ENCODE results near the gene RAB3D.
A peak's percentile ranks its signal among the peaks of the same experiment; 100 is the strongest.

DNA sequence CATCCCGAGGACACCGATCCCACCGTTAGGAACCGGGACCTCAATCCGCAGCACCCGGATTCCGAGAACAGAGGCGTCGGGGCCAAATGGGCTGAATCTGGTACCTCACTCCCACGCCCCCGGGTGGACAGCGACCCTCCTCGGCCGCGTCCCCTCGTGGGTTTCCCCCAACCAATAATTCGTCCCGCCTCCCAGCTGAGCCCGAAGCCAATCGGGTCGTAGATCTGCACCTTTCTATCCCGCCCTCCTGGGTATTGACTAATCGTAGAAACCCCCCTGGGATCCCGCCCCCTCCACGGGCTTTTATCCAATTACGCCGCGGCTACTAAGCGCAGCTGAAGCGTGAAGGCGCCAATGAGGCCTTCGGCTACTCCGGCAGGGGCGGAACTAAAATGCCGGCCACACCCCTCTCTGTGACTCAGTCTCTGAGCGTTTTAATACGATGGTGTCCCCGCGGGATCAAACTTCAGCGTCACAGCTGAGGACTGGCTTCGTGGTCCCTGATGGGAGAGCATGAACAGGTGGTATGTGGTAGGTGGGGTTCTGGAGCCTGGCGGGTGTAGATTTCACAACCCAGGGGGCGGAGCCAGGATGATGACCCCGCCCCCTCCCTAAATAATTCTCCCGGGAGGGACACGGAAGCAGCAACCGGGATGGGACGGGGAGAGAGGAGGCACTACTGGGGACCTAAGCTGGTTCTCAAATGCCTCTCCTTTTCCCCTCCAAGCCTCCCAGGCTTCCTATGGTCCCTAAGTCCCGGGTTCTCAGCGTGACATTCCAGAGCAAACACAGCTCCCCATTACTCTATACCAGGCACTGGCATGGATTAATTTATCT lies 6.9 kb upstream of the RAB3D start, which contains the start of the genes CCDC159 and TMEM205:
- TF ChIP-seq, protein P1, sequence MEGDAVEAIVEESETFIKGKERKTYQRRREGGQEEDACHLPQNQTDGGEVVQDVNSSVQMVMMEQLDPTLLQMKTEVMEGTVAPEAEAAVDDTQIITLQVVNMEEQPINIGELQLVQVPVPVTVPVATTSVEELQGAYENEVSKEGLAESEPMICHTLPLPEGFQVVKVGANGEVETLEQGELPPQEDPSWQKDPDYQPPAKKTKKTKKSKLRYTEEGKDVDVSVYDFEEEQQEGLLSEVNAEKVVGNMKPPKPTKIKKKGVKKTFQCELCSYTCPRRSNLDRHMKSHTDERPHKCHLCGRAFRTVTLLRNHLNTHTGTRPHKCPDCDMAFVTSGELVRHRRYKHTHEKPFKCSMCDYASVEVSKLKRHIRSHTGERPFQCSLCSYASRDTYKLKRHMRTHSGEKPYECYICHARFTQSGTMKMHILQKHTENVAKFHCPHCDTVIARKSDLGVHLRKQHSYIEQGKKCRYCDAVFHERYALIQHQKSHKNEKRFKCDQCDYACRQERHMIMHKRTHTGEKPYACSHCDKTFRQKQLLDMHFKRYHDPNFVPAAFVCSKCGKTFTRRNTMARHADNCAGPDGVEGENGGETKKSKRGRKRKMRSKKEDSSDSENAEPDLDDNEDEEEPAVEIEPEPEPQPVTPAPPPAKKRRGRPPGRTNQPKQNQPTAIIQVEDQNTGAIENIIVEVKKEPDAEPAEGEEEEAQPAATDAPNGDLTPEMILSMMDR (conservative IDR thresholded peaks at IDR 0.05; ENCODE audit: low read depth, low read length): 0 out of 2 replicates have a peak, but pooled peaks have one; percentile 24
- no peak for TF ChIP-seq EZH2 (IDR thresholded peaks at IDR 0.05; ENCODE audit: low read length, unreplicated experiment)
- no peak for TF ChIP-seq EZH2phosphoT487 (IDR thresholded peaks at IDR 0.05; ENCODE audit: borderline replicate concordance, low read length)

All from PC-3 (cell line).